Hematopoietic multipotent progenitor cell treated with erythropoietin and hydrocortisone succinate and interleukin-3 and kit ligand, for 4 days (in vitro differentiated cells): ENCODE results near the gene NAGLU.
A peak's percentile ranks its signal among the peaks of the same experiment; 100 is the strongest.

Source experiments
- DNase-seq: peaks from one replicate; pipeline ENCODE4 v3.0.0-alpha.2; 2015

The NAGLU gene

GRCh38 chr17:42565523-42566214 lies 29.6 kb downstream of the NAGLU start:
- DNase-seq: no peak

GRCh38 chr17:42566215-42566882 lies 30.3 kb downstream of the NAGLU start:
- no peak for DNase-seq

- peak; percentile 97 for DNase-seq
These were observed 31.0 kb downstream of the NAGLU start, which contains the start of gene MLX for GRCh38 chr17:42566883-42567573. Gene MLX, plus strand, starts transcription at chr17:42567100. Its CDS starts 25 bp downstream, at chr17:42567125.

DNA sequence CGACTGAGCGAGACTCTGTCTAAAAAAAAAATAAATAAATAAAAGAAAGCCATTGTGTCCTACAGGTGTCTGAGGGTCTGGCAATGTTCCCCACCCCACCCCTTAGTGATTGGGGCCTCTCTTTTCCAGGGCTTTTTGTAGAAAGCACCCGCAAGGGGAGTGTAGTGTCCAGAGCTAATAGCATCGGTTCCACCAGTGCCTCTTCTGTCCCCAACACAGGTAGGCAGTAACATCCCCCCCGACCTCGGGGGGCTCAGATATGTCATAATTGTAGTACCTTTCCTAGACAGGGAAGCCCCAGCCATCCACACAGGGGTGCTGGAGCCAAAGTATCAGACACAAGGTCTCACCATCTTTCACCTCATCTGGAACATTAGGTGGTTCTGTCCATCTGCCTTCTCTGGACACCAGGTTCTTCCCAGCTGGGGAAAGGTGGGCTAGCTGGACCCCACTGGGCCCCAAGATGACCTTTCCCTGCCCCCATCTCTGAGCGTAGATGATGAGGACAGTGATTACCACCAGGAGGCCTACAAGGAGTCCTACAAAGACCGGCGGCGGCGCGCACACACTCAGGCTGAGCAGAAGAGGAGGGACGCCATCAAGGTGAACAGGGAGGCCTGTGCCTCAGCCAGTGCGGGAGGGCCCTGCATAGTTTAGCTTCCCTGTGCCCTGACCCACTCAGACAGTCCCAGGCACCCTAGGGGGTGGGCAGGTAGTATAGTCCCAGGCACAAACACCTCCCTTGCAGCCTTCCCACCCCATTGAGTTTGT lies 32.5 kb downstream of the NAGLU start:
- DNase-seq: no peak

- no peak for DNase-seq
These were observed 35.6 kb downstream of the NAGLU start for GRCh38 chr17:42571435-42572225.

- no peak for DNase-seq
These were observed 37.1 kb downstream of the NAGLU start for GRCh38 chr17:42573095-42573494.

DNA sequence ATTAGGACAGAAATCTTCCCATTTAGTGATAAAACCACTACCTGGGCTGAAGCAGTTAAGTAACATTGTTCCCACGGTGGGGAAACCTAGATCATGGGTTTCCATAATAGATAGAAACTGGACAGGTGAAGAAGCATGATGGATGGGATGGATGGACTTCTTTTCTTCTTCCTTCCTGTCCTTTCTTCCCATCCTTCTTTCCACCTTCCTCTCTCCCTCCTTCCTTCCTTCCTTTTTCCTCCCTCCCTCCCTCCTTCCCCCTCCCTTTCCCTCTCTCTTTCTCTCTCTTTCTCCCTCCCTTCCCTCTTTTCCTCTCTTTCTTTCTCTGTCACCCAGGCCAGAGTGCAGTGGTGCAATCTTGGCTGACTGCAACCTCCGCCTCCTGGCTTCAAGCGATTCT lies 38.4 kb downstream of the NAGLU start:
- DNase-seq: no peak

DNA sequence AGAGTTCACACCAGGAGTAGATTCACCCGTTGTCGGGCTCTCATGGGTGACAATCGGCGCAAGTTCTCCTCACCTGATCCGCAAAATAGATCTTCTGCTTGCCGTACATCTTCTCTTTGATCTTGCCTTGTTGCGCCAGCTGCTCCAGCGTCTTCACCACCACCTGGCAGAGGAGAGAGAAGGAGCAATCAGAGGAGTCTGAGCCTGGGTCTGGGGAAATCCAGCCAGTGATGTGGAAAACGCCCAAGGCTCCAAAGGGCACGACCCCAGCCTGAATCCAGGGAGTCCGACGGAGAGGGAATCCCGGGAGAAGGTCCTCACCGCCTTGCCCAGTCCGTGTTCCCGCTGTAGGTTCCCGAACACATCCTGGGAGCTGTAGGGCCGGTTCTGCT lies 41.1 kb downstream of the NAGLU start:
- DNase-seq: peak; percentile 50

- peak; percentile 99 for DNase-seq
These were observed 41.7 kb downstream of the NAGLU start, which contains the start of gene PSMC3IP for GRCh38 chr17:42577532-42578281. Gene PSMC3IP, minus strand, starts transcription at chr17:42577729. Its CDS starts 43 bp downstream, at chr17:42577686.

GRCh38 chr17:42578282-42578869 lies 42.3 kb downstream of the NAGLU start:
- DNase-seq: peak; percentile 95

DNA sequence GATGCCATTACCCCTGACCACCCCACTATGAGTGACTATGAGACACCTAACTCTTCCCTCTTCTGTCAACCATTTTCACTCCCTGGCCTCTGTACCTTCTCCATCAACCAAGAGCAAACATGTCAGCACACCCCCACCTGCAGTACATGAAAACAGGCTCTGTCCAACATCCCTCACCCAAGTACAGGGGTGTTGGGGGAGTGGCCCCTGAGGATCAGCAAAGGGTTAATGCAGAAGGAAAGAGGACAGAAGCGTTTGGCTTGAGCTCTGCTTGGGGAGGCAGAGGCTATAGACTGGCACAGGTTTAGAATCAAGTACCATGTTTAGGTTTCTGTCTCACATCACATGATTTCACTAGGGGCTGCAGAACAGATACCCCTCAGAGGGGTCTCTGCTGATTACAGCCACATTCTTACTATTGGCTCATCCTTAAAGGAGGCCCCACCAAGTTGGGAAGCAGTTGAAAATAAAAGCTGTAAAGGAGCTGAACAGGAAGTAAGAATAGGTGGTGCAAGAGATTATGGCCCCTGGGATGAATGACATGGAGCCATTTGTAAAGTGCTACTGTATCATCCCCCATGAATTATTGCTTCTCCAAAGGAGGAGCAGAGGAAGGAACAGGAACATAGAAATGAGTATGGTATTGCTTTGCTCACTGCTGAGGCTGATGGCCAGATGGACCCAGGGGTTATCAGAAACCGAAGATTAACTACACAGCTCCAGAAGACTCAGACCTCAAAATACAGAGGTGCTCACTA lies 43.9 kb downstream of the NAGLU start:
- DNase-seq: no peak

GRCh38 chr17:42581744-42582270 lies 45.8 kb downstream of the NAGLU start:
- no peak for DNase-seq

GRCh38 chr17:42584880-42585279 lies 48.8 kb downstream of the NAGLU start:
- peak; percentile 59 for DNase-seq

DNA sequence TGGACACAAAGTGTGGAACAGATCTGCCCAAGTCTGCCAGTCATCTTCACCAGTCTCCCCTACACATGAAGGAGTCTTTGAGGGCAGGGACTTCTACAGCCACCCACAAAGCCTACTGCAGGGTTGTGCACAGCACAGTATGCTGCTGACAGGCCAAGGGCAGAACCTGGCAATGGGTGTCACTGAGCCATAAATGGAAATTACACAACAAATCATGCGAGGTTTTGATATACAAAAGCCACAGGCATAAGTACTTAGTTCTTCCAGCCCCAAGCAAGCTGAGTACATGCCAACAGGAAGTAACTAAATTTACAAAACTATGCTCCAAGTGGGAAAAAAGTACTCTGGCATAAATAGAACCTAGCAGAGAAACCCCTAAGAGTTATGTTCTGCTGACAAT lies 49.3 kb downstream of the NAGLU start:
- no peak for DNase-seq

DNA sequence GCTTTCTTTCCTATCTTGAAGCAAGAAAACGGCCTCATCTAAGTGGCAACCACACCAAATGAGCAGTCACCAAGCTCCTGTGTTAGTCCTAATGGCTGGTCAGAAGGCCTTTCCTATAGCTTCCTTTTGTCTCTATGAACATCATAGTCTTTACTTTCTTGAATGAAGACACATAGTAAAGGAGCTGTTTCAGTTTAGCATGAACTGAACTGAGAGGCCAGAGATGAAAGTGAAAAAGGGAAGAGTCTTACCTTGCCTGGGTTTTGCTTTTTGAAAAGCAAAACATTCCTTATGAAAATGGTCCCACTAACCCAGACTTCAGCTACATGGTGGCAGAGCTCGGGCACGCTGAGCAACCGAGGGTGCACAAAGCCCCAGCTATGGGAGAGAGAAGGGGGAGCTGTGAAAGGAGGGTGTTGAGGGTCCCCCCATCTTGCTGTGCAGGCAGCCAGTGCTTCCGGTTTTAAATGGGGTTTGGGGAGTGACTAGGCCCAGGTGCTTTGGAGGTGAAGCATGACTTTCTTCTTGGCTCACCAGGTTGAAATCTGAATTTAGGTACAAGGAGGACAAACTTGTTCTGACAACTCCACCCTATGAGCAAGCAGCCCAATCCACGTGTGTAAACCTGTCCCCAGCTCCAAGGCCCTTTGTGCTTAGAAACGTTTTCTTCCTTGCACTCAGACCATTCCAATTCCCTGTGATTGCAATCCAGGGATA lies 50.6 kb downstream of the NAGLU start:
- no peak for DNase-seq

DNA sequence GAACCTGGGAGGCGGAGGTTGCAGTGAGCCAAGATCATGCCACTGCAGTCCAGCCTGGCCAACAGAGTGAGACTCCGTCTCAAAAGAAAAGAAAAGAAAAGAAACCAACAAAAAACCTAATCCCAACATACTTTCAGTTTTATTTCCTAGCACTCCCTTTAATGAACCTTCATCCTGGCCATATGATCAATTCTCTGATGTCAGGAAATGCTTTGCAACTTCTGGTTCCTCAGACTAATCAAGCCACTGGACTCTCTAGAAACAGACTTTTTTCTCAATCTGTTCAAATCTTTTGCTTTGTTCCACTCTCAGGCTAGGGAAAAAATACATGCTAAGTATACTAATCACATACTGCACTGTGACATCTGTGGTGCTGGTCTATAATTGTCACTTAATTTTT lies 54.8 kb downstream of the NAGLU start:
- DNase-seq: no peak

GRCh38 chr17:42591411-42591810 lies 55.4 kb downstream of the NAGLU start:
- DNase-seq: no peak
